LNCaP clone FGC (cell line): ENCODE results near the gene KDM5C.

Source experiments
- DNase-seq: peaks from one replicate; pipeline ENCODE4 v3.0.0-alpha.2; 2011; ENCODE audit warnings: low read depth
- H3K4me3 ChIP-seq: 2 replicates; pipeline ENCODE4 v1.5.1; 2011; ENCODE audit warnings: mild to moderate bottlenecking, low read depth, low read length, control low read depth
- CTCF ChIP-seq: IDR thresholded peaks from 2 replicates; pipeline ENCODE4 v1.5.1; 2012; ENCODE audit warnings: mild to moderate bottlenecking; ENCODE audit not compliant: control insufficient read depth, insufficient read depth; ENCODE audit errors: extremely low read depth

Gene KDM5C

GRCh38 chrX:53153581-53153980, 71.4 kb downstream of the KDM5C start:
- DNase-seq: no peak
- TF ChIP-seq CTCF: no peak

More at GRCh38 chrX:53153581-53153980, 71.4 kb downstream of the KDM5C start:
- H3K4me3 ChIP-seq: no peak overlapping the region
